ENCODE data around the gene SHANK1. TPM values are rescaled to one million over a fixed set of nuclear protein-coding genes. Genes with fewer than 3 reads are reported as not detected.

SHANK1 gene
- total and polyA plus RNA-seq, 2 of the 4 experiments (the other 2 are of a cell fraction): 6.1 to 6.7 TPM

DNA sequence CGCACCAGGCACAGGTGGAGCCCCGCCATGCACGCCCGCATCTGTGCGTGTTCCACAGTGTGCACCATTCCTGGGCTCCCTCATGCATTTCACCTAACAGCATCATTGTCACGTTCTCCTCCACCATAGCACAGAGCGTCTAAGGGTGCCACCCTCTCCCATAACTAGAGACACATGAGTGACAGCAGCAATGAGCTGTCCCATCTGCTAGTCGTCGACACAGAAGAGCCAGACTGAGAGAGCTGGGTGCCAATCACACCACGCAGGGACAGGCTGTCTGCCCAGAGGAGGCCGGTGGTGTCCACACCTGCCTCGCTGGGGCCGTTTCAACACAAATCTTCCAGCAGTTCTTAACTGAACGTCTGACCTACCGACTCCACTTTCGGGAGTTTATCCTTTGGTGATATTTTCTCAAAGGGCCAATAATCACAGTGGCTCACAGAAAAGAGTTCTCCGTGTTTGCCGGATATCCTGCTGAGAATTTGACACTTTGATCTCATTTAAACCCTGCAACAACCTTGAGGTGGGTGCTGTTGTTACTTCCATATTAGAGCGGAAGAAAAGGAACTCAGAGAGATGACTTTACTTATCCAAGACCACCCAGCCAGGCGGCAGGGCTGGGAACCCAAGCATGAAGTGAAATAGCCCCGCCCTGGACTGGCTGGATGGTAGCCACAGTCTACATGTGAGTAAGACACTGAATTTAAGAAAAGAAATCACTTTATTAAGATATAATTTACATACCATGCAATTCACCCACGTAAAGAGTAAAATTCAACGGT, 19.7 kb upstream of the SHANK1 start:
- H3K23ac ChIP-seq (ENCODE audit: low read depth, low read length): no peak overlapping the region
- no TSS peak for BruUV-seq (replicated peaks)
- H2AK9ac ChIP-seq (replicated peaks; ENCODE audit: low read depth, low read length, poor library complexity): no peak overlapping the region
- in situ Hi-C loops (cut with MboI; ENCODE audit: low sequenced_read_pairs): no loop called here
- H3K27ac ChIP-seq (ENCODE audit: insufficient read depth, low read length): no peak overlapping the region
- H3K36me3 ChIP-seq (ENCODE audit: control insufficient read depth, insufficient read depth, low read length): no peaks in the 10 kb centered on the region
- no peak overlapping the region for H3K4ac ChIP-seq (ENCODE audit: low read depth, low read length)
- CTCF ChIA-PET: interaction anchor here (1.4 kb wide), 1 partner anchor 15 kb away, joined by 3 read pairs; no protein-coding TSS in a partner anchor
- H2BK5ac ChIP-seq (ENCODE audit: low read depth, low read length, poor library complexity, severe bottlenecking): no peak overlapping the region
- no peak overlapping the region for H3K18ac ChIP-seq (ENCODE audit: low read depth, low read length)
- dilution Hi-C loops (cut with HindIII; ENCODE audit: low sequenced_read_pairs, unreplicated experiment): no loop called here
- H3K4me3 ChIP-seq (ENCODE audit: insufficient read depth, low read depth, low read length): no peak overlapping the region
- H3K9me1 ChIP-seq (ENCODE audit: insufficient read depth, low read length): no peaks in the 10 kb centered on the region
- H3K56ac ChIP-seq (ENCODE audit: extremely low read depth, insufficient read depth, low read length): no peak overlapping the region
- no peak for ATAC-seq (ENCODE audit: low read depth)
- no peak overlapping the region for H2AFZ ChIP-seq (replicated peaks; ENCODE audit: low read length, poor library complexity)
- POLR2A ChIA-PET (ENCODE audit: unreplicated experiment): no interaction called here
- H2BK15ac ChIP-seq (ENCODE audit: low read depth, low read length): no peak overlapping the region
- H3K4me1 ChIP-seq (ENCODE audit: control insufficient read depth, insufficient read depth, low read length): no peaks in the 10 kb centered on the region
- no peak overlapping the region for H3K14ac ChIP-seq (replicated peaks; ENCODE audit: low read depth, low read length)
- H2BK20ac ChIP-seq (ENCODE audit: low read depth, low read length): no peak overlapping the region
- H3K9me3 ChIP-seq (ENCODE audit: control insufficient read depth, insufficient read depth, low read length): no peaks in the 10 kb centered on the region
- intact Hi-C loops (cut with micrococcal nuclease): no loop called here
- H4K20me1 ChIP-seq (ENCODE audit: insufficient read depth, low read length): no peaks in the 10 kb centered on the region
- H4K8ac ChIP-seq (ENCODE audit: low read depth in 2 of 2, low read length in 2 of 2): no peak overlapping the region
- H2AK5ac ChIP-seq (ENCODE audit: low read depth, low read length): no peak overlapping the region
- no peaks in the 10 kb centered on the region for H3K79me1 ChIP-seq (ENCODE audit: low read depth in 1 of 2, low read length in 2 of 2)
- no peak overlapping the region for H4K5ac ChIP-seq (ENCODE audit: low read depth, low read length)
- H3K4me2 ChIP-seq (ENCODE audit: low read depth, low read length): no peak overlapping the region
- no peak overlapping the region for H2BK120ac ChIP-seq (ENCODE audit: low read depth, low read length)
- peaks cover 22% of the 10 kb centered on the region for H3K27me3 ChIP-seq (ENCODE audit: control insufficient read depth, insufficient read depth, low read length)
- H3K9ac ChIP-seq (ENCODE audit: low read depth, low read length): no peak overlapping the region
- H4K91ac ChIP-seq (ENCODE audit: insufficient read depth, low read depth, low read length): no peak overlapping the region
- TF ChIP-seq NFE2L2 (IDR thresholded peaks at IDR 0.05; ENCODE audit: low read depth, low read length): no peak
- TF ChIP-seq RAD21 (IDR thresholded peaks at IDR 0.05; ENCODE audit: low read length): no peak
- TF ChIP-seq, protein P1, sequence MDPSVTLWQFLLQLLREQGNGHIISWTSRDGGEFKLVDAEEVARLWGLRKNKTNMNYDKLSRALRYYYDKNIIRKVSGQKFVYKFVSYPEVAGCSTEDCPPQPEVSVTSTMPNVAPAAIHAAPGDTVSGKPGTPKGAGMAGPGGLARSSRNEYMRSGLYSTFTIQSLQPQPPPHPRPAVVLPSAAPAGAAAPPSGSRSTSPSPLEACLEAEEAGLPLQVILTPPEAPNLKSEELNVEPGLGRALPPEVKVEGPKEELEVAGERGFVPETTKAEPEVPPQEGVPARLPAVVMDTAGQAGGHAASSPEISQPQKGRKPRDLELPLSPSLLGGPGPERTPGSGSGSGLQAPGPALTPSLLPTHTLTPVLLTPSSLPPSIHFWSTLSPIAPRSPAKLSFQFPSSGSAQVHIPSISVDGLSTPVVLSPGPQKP (IDR thresholded peaks at IDR 0.05; ENCODE audit: borderline replicate concordance, low read depth, low read length): no peak
- TF ChIP-seq MAZ (IDR thresholded peaks at IDR 0.05; ENCODE audit: borderline replicate concordance, low read depth, low read length): no peak
- TF ChIP-seq MAFK (IDR thresholded peaks at IDR 0.05; ENCODE audit: low read depth, low read length): no peak
- TF ChIP-seq, protein P2, sequence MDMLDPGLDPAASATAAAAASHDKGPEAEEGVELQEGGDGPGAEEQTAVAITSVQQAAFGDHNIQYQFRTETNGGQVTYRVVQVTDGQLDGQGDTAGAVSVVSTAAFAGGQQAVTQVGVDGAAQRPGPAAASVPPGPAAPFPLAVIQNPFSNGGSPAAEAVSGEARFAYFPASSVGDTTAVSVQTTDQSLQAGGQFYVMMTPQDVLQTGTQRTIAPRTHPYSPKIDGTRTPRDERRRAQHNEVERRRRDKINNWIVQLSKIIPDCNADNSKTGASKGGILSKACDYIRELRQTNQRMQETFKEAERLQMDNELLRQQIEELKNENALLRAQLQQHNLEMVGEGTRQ (IDR thresholded peaks at IDR 0.05; ENCODE audit: low read depth, low read length): no peak
- no peak for TF ChIP-seq RCOR1 (IDR thresholded peaks at IDR 0.05; ENCODE audit: insufficient replicate concordance, low read length)
- TF ChIP-seq CHD1 (IDR thresholded peaks at IDR 0.05; ENCODE audit: low read depth, low read length): no peak
- no peak for TF ChIP-seq FOS (IDR thresholded peaks at IDR 0.05; ENCODE audit: low read depth, low read length)
- no peak for TF ChIP-seq POLR2A (IDR thresholded peaks at IDR 0.05; ENCODE audit: low read depth, low read length)
- TF ChIP-seq CEBPB (IDR thresholded peaks at IDR 0.05; ENCODE audit: low read depth, low read length): no peak
- no peak for TF ChIP-seq CTCF (conservative IDR thresholded peaks at IDR 0.05; ENCODE audit: low read depth, low read length)
- TF ChIP-seq MXI1 (IDR thresholded peaks at IDR 0.05; ENCODE audit: borderline replicate concordance, low read depth, low read length): no peak
- no peak for TF ChIP-seq SMC3 (IDR thresholded peaks at IDR 0.05; ENCODE audit: low read depth, low read length)
- TF ChIP-seq RFX5 (IDR thresholded peaks at IDR 0.05; ENCODE audit: low read depth, low read length): no peak
- no peak for TF ChIP-seq BHLHE40 (IDR thresholded peaks at IDR 0.05; ENCODE audit: low read depth, low read length)
- no peak for DNase-seq
- WGBS, 2 experiments (ENCODE audit: extremely low coverage in 2 of 2, insufficient read length in 1 of 2): 68% methylated on average over 10 of the region's 23 CpGs; no CpG with 5 or more reads in 1 of the 2 experiments
